CD4-positive, alpha-beta memory T cell (primary cell): ENCODE data around the gene HMOX1. TPM values are rescaled to one million over a fixed set of nuclear protein-coding genes. Genes with fewer than 3 reads are reported as not detected.
"Not testable (repeated sequence)": the region's sequence is repeated elsewhere in the genome, so short reads cannot be mapped to it uniquely, and the experiment has no call there.

Experiments used
- CTCF ChIA-PET: fragments of 350-600 bp; sonication (Branson Sonifier 250); formaldehyde crosslinking; loops from one replicate; lab custom pipeline; 2021; ENCODE audit warnings: inconsistent platforms; ENCODE audit not compliant: partially characterized antibody; lab: Charles Lee
- POLR2A ChIA-PET: fragments of 350-600 bp; sonication (Branson Sonifier 250); formaldehyde crosslinking; loops from one replicate; lab custom pipeline; 2021; ENCODE audit not compliant: partially characterized antibody; lab: Charles Lee
- DNase-seq, 5 donors: peaks; one replicate each; pipeline versions ENCODE4 v3.0.0 to v3.0.0-alpha.2; 2020 to 2022; ENCODE audit warnings: mixed read lengths in 1 of 5
- H3K27ac ChIP-seq: one replicate; pipeline ENCODE4 v1.7.0; 2013; ENCODE audit warnings: low read depth, low read length
- H3K27me3 ChIP-seq: 2 replicates; pipeline ENCODE4 v1.7.0; 2013; ENCODE audit warnings: mild to moderate bottlenecking, low read length, moderate library complexity; ENCODE audit not compliant: insufficient read depth
- H3K36me3 ChIP-seq: 2 replicates; pipeline ENCODE4 v1.7.0; 2013; ENCODE audit warnings: mild to moderate bottlenecking, low read length, moderate library complexity; ENCODE audit not compliant: insufficient read depth
- H3K4me1 ChIP-seq: 2 replicates; pipeline ENCODE4 v1.7.0; 2013; ENCODE audit warnings: mild to moderate bottlenecking, low read length, moderate library complexity; ENCODE audit not compliant: insufficient read depth
- H3K4me3 ChIP-seq, 2 donors: one replicate each; pipeline ENCODE4 v1.7.0; 2013; ENCODE audit warnings: low read length in 2 of 2, mild to moderate bottlenecking in 1 of 2
- H3K9me3 ChIP-seq, 2 donors: one replicate each; pipeline ENCODE4 v1.7.0; 2013; ENCODE audit warnings: low read length in 2 of 2, control low read depth in 1 of 2; ENCODE audit not compliant: control insufficient read depth in 1 of 2
- H3K27ac Mint-ChIP-seq, 7 donors: one replicate each; pipeline ENCODE4 v1.8.0; 2020 to 2021; ENCODE audit warnings: mixed read lengths in 7 of 7, mild to moderate bottlenecking in 6 of 7, inconsistent platforms in 3 of 7, moderate library complexity in 3 of 7
- H3K27me3 Mint-ChIP-seq, 2 donors: one replicate each; pipeline ENCODE4 v1.8.0; 2020 to 2021; ENCODE audit warnings: mixed read lengths in 2 of 2
- H3K36me3 Mint-ChIP-seq, 2 donors: one replicate each; pipeline ENCODE4 v1.8.0; 2020 to 2021; ENCODE audit warnings: mixed read lengths in 2 of 2, inconsistent platforms in 1 of 2, mild to moderate bottlenecking in 1 of 2
- H3K4me1 Mint-ChIP-seq, 4 donors: one replicate each; pipeline ENCODE4 v1.8.0; 2020 to 2021; ENCODE audit warnings: mixed read lengths in 4 of 4, mild to moderate bottlenecking in 1 of 4
- H3K4me3 Mint-ChIP-seq, 8 donors: one replicate each; pipeline ENCODE4 v1.8.0; 2020 to 2021; ENCODE audit warnings: mixed read lengths in 8 of 8, mild to moderate bottlenecking in 7 of 8, moderate library complexity in 6 of 8, inconsistent platforms in 3 of 8
- H3K9me3 Mint-ChIP-seq, 8 donors: one replicate each; pipeline ENCODE4 v1.8.0; 2020 to 2021; ENCODE audit warnings: mixed read lengths in 8 of 8, mild to moderate bottlenecking in 5 of 8, inconsistent platforms in 3 of 8, moderate library complexity in 1 of 8
- intact Hi-C: fragments of 100-400 bp; cut with micrococcal nuclease; formaldehyde crosslinking; loops from one replicate; pipeline ENCODE4 v1.15.1; 2023
- polyA plus RNA-seq, 2 donors: library from polyadenylated mRNA; unstranded; fragments of 300-500 nt; fragmentation: Illumina TruSeq; gene quantifications; one replicate each; pipeline ENCODE4 v1.2.3, GENCODE V29; 2021
- total RNA-seq, 2 experiments: library from RNA; stranded (reverse); gene quantifications; one replicate each; pipeline ENCODE4 v1.2.3, GENCODE V29; 2021

The HMOX1 gene
- total and polyA plus RNA-seq, 4 experiments from 2014 or later = 0.20 to 8.3 (median 7.7) TPM; not detected in 1

DNA sequence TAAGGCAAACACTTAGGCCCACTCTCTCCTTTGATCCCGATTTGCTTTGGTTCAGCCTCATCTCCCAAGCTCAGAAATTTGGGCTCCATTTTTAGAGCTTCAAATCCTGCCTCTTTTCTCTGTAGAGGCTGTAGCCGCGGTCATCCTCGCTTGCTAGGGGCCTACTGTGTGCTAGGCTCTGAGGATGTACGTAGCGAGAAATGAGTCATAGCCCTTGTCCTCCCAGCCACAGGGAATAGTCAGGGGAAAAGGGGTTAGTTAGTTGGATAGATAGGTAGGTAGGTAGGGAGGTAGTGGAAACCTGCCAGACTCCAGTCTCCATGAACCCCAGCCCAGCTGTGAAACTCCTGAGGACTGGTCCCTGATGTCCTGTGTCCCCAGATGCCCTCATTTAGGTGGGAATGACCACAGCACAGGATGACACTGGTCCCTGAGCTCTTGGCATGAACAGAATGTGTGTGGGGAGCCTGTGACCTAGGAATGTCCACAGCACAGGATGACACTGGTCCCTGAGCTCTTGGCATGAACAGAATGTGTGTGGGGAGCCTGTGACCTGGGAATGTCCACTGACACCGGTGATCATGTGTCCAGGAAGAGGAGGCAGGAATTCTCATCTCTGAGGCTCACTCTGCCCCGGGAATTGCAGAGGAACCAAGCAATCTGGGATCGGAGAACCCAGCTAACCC is 21.4 kb upstream of the HMOX1 start:
- no peak overlapping the region for H3K27ac ChIP-seq
- POLR2A ChIA-PET = no interaction called here
- H3K36me3 ChIP-seq = no peaks in the 10 kb centered on the region
- Mint-ChIP-seq H3K36me3 (no peaks in the 10 kb centered on the region), H3K9me3 (no peaks in the 10 kb centered on the region), H3K4me3 (no peak overlapping the region), H3K27me3 (peaks cover 0 to 15% of the 10 kb centered on the region in 2 donors), H3K4me1 (no peaks in the 10 kb centered on the region), H3K27ac (peak overlapping the region in 2 of 7 donors; percentile 43 to 50)
- intact Hi-C loops = no loop called here
- CTCF ChIA-PET = interaction anchor here (1.3 kb wide), 1 partner anchor 9 kb away, joined by 9 read pairs; no protein-coding TSS in a partner anchor
- H3K4me1 ChIP-seq = no peaks in the 10 kb centered on the region
- H3K27me3 ChIP-seq = no peaks in the 10 kb centered on the region
- H3K4me3 ChIP-seq = no peak overlapping the region
- DNase-seq = no peak
- H3K9me3 ChIP-seq = no peaks in the 10 kb centered on the region

DNA sequence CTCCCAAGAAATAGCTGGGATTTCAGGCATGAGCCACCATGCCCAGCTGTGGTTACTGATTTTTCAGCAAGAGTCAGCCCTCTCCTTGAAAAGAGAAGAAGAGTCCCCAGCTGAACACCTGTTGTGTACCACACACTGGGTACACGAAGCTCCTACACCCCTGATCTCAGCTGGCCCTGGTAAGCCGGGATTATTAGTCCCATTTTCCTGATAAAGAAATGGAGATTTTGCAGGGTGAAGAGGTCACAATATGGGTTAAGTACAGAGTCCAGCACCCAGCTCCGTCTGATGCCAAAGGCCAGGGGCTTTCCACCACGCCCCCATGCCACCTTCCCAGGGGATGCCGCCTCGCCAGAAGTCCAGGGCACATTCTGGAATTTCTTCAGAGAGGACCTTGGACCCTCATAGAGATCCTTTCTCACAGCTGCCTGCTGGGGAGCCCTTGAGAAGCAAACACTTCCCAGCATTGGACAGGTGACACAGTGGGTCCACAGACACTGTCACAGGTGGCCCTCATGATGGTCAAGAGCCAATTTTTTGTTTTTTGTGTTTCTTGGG is 19.8 kb upstream of the HMOX1 start:
- H3K4me3 Mint-ChIP-seq = no peak overlapping the region
- CTCF ChIA-PET = no interaction called here

DNA sequence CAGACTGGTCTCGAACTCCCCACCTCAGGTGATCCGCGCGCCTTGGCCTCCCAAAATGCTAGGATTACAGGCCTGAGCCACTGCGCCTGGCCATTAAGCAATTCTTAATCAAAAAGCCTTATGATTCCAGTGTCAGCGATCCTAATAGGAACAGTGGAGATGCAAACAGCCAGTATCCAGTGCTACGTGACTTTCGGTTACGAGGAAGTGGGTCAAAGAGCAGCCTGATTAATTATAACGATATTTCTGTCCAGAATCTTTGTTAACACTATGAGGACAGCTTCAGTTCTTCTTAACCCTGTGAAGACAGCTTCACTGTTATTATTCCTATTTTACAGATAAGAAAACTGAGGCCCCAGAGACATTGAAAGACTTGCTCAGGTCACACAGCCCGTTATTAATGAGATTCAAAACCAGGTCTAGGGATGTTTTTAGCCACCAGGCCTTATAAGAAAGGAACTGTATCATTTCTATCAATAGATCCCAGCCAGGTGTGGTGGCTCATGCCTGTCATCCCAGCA is 17.3 kb upstream of the HMOX1 start:
- Histone ChIP-seq H3K27me3 (no peaks in the 10 kb centered on the region), H3K27ac (no peak overlapping the region), H3K4me1 (no peaks in the 10 kb centered on the region), H3K36me3 (no peaks in the 10 kb centered on the region), H3K4me3 (no peak overlapping the region), H3K9me3 (no peaks in the 10 kb centered on the region)
- H3K4me3 Mint-ChIP-seq = no peak overlapping the region
- no peak for DNase-seq
- H3K27me3 Mint-ChIP-seq = peaks cover 6 to 10% of the 10 kb centered on the region in 2 donors
- H3K4me1 Mint-ChIP-seq = no peaks in the 10 kb centered on the region
- no peaks in the 10 kb centered on the region for H3K36me3 Mint-ChIP-seq
- CTCF ChIA-PET = interaction anchor here (0.6 kb wide), 1 partner anchor 48 kb away, joined by 3 read pairs; no protein-coding TSS in a partner anchor
- POLR2A ChIA-PET = no interaction called here
- no peak overlapping the region for H3K27ac Mint-ChIP-seq
- H3K9me3 Mint-ChIP-seq = no peaks in the 10 kb centered on the region
- intact Hi-C loops = no loop called here

More for the DNA sequence above, 19.8 kb upstream of the HMOX1 start:
- Histone ChIP-seq H3K4me1 (no peaks in the 10 kb centered on the region), H3K36me3 (no peaks in the 10 kb centered on the region), H3K9me3 (no peaks in the 10 kb centered on the region), H3K27me3 (no peaks in the 10 kb centered on the region), H3K4me3 (no peak overlapping the region), H3K27ac (no peak overlapping the region)
- Mint-ChIP-seq H3K27ac (no peak overlapping the region), H3K36me3 (no peaks in the 10 kb centered on the region), H3K4me1 (no peaks in the 10 kb centered on the region), H3K27me3 (peaks cover 4 to 11% of the 10 kb centered on the region in 2 donors), H3K9me3 (no peaks in the 10 kb centered on the region)
- intact Hi-C loops = no loop called here
- POLR2A ChIA-PET = no interaction called here
- DNase-seq = no peak

DNA sequence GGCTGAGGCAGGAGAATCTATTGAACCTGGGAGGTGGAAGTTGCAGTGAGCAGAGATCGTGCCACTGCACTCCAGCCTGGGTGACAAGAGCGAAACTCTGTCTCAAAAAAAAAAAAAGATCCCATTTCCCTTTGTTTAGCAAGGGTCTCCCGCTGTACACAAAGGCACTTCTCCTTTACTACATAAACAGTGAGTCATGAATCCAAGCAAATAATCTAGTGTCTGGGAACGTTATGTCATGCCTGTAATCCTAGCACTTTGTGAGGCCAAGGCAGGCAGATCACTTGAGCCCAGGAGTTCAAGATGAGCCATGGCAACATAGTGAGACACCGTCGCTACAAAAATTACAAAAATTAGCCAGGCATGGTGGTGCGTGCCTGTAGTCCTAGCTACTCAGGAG is 16.7 kb upstream of the HMOX1 start:
- H3K4me1 ChIP-seq, H3K27me3 Mint-ChIP-seq, H3K36me3 ChIP-seq, H3K4me1 Mint-ChIP-seq, H3K36me3 Mint-ChIP-seq, H3K4me3 ChIP-seq, H3K27ac Mint-ChIP-seq, H3K27me3 ChIP-seq, H3K27ac ChIP-seq, H3K9me3 Mint-ChIP-seq, POLR2A ChIA-PET, H3K4me3 Mint-ChIP-seq, CTCF ChIA-PET, DNase-seq, H3K9me3 ChIP-seq, intact Hi-C loops: not testable (repeated sequence)

DNA sequence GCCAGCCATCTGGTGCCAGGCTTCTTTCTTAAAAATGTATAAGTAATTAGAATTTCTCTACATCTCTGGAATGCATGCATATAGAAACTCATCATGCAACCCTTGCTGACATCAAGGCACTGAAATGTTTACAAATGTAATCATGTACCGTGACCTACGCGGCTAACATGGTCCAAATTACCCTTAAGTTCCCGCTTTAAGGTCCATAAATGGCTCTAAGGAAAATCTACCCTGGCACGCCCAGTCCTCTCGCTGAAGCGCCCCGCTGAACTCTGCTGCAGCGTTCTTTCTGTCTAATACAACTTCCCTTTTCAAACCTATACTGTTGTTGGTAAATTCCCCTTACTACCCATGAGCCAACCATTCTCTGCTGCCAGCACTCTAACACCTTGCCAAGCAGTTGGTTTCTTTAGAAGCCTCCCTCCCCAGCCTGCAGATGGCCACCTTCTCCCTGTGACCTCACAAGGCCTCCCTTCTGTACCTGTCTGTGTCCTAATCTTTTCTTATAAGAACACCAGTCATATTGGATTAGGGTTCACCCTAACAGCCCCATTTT is 13.5 kb upstream of the HMOX1 start:
- H3K4me3 ChIP-seq = no peak overlapping the region
- intact Hi-C loops = no loop called here
- ChIA-PET CTCF (no interaction called here), POLR2A (no interaction called here)
- peaks cover 0 to 1% of the 10 kb centered on the region in 2 donors for H3K36me3 Mint-ChIP-seq
- no peak for DNase-seq
- no peak overlapping the region for H3K27ac ChIP-seq
- no peaks in the 10 kb centered on the region for H3K36me3 ChIP-seq
- no peaks in the 10 kb centered on the region for H3K9me3 ChIP-seq
- no peaks in the 10 kb centered on the region for H3K27me3 ChIP-seq
- peaks cover 0 to 2% (median 0%) of the 10 kb centered on the region in 8 donors for H3K9me3 Mint-ChIP-seq
- H3K4me3 Mint-ChIP-seq = no peak overlapping the region
- H3K4me1 ChIP-seq = no peaks in the 10 kb centered on the region
- H3K27me3 Mint-ChIP-seq = peaks cover 6 to 7% of the 10 kb centered on the region in 2 donors
- H3K27ac Mint-ChIP-seq = no peak overlapping the region
- H3K4me1 Mint-ChIP-seq = peaks cover 0 to 9% (median 2%) of the 10 kb centered on the region in 4 donors

DNA sequence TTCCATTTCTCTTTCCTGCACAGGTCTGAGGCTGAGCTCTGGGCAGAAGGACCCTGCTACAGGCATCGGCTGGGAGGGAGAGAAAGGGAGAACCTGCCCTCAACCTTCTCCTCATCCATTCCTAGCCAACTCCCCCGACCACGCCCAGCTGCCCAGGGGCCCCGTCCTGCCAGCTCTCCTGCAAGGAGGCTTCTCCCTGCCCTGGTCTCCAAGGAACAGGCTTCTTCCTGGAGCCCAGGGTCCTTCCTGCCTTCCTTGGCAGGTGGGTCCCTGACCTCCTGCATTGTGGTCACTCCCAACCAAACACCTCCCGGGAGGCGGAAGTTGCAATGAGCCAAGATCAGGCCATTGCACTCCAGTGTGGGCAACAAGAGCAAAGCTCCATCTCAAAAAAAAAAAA is 12.5 kb upstream of the HMOX1 start:
- Mint-ChIP-seq H3K4me3 (no peak overlapping the region), H3K27ac (no peak overlapping the region), H3K36me3 (peaks cover 0 to 1% of the 10 kb centered on the region in 2 donors), H3K4me1 (peaks cover 0 to 9% (median 2%) of the 10 kb centered on the region in 4 donors), H3K9me3 (peaks cover 0 to 2% (median 0%) of the 10 kb centered on the region in 8 donors), H3K27me3 (peaks cover 6 to 7% of the 10 kb centered on the region in 2 donors)
- H3K27me3 ChIP-seq = no peaks in the 10 kb centered on the region
- CTCF ChIA-PET = no interaction called here
- DNase-seq = no peak
- POLR2A ChIA-PET = no interaction called here
- no peaks in the 10 kb centered on the region for H3K9me3 ChIP-seq
- intact Hi-C loops = no loop called here
- H3K36me3 ChIP-seq = no peaks in the 10 kb centered on the region
- H3K27ac ChIP-seq = no peak overlapping the region
- H3K4me3 ChIP-seq = no peak overlapping the region
- H3K4me1 ChIP-seq = no peaks in the 10 kb centered on the region

DNA sequence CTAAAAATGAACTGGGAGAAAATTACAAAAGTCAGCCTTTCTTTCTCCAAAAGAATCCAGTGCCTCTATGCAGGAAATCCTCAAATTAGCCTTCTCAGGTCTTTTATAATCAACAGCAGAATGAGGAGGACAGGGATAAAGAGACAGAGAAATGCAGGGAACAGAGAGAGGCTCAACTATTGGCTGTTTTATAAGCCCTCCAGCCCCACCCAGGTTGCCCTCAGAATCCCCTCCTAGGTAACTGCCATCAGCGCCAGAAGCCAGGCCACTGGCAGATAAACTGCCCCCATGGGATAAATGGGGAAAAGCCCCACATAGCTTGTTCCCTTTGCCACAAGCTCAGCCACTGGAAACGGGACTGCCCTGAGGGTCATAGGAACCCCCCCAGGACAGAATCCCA is 10.9 kb upstream of the HMOX1 start:
- intact Hi-C loops = no loop called here
- peaks cover 0 to 1% of the 10 kb centered on the region in 2 donors for H3K36me3 Mint-ChIP-seq
- peaks cover 0 to 2% (median 0%) of the 10 kb centered on the region in 8 donors for H3K9me3 Mint-ChIP-seq
- H3K27me3 ChIP-seq = no peaks in the 10 kb centered on the region
- no peak for DNase-seq
- no peak overlapping the region for H3K4me3 ChIP-seq
- H3K9me3 ChIP-seq = no peaks in the 10 kb centered on the region
- no peaks in the 10 kb centered on the region for H3K36me3 ChIP-seq
- H3K4me3 Mint-ChIP-seq = no peak overlapping the region
- no peak overlapping the region for H3K27ac ChIP-seq
- H3K27me3 Mint-ChIP-seq = peaks cover 5 to 6% of the 10 kb centered on the region in 2 donors
- ChIA-PET CTCF (interaction anchor here (1.5 kb wide), 1 partner anchor 18 kb away, joined by 4 read pairs; no protein-coding TSS in a partner anchor), POLR2A (no interaction called here)
- no peak overlapping the region for H3K27ac Mint-ChIP-seq
- H3K4me1 Mint-ChIP-seq = peaks cover 0 to 9% (median 2%) of the 10 kb centered on the region in 4 donors
- no peaks in the 10 kb centered on the region for H3K4me1 ChIP-seq
